Endothelial cell of umbilical vein (primary cell): ENCODE data around the gene ZNF280C. TPM values are rescaled to one million over a fixed set of nuclear protein-coding genes. Genes with fewer than 3 reads are reported as not detected.

Experiments
- BruUV-seq: library from RNA; stranded (reverse); fragments of 400-500 nt; replicated peaks from 2 replicates; lab custom pipeline; 2021; lab: Mats Ljungman, UMichigan
- CTCF ChIA-PET: fragments of 300-600, 350-600 bp; sonication (Branson Sonifier 250); formaldehyde crosslinking; loops from one replicate; lab custom pipeline; 2021; ENCODE audit warnings: antibody characterized with exemption, inconsistent platforms; lab: Charles Lee
- POLR2A ChIA-PET: fragments of 300-600, 350-600 bp; sonication (Branson Sonifier 250); formaldehyde crosslinking; loops from one replicate; lab custom pipeline; 2021; ENCODE audit warnings: antibody characterized with exemption, inconsistent platforms; lab: Charles Lee
- DNase-seq: peaks from one replicate; pipeline ENCODE4 v3.0.0-alpha.2; 2011; ENCODE audit warnings: low read depth, low spot score
- FAIRE-seq: peaks from 2 replicates; lab custom pipeline; 2011; peaks lifted over from hg19 to GRCh38; lab: Jason Lieb, UNC
- H2AFZ ChIP-seq: 2 replicates; pipeline ENCODE4 v1.6.0; 2012; ENCODE audit warnings: low read depth, low read length, control low read depth, inconsistent platforms
- H3K27ac ChIP-seq: 2 replicates; pipeline ENCODE4 v1.5.1; 2011; ENCODE audit warnings: low read depth, mild to moderate bottlenecking, control low read depth, low read length, moderate library complexity; ENCODE audit not compliant: insufficient read depth
- H3K27me3 ChIP-seq, 2 experiments: 2 replicates each; pipeline versions ENCODE4 v1.6.0 to v1.6.1; 2011; ENCODE audit warnings: low read length in 2 of 2, mixed read lengths in 1 of 2; ENCODE audit not compliant: control insufficient read depth in 2 of 2, insufficient read depth in 2 of 2
- H3K36me3 ChIP-seq, 2 experiments: 2 replicates in 1 of 2; 3 replicates in 1 of 2; pipeline ENCODE4 v1.5.1; 2011; ENCODE audit warnings: low read length in 2 of 2, mild to moderate bottlenecking in 1 of 2, moderate library complexity in 1 of 2; ENCODE audit not compliant: control insufficient read depth in 2 of 2, insufficient read depth in 2 of 2; ENCODE audit errors: extremely low read depth in 1 of 2
- H3K4me1 ChIP-seq: 3 replicates; pipeline ENCODE4 v1.5.1; 2011; ENCODE audit warnings: mild to moderate bottlenecking, low read length; ENCODE audit not compliant: control insufficient read depth, insufficient read depth; ENCODE audit errors: extremely low read depth
- H3K4me2 ChIP-seq: 2 replicates; pipeline ENCODE4 v1.6.1; 2011; ENCODE audit warnings: low read length, control low read depth, mixed read lengths; ENCODE audit not compliant: insufficient read depth
- H3K4me3 ChIP-seq, 3 experiments: fragments of 200-600 bp in 1 of 3; sonication (generic), shearing (Covaris generic) in 1 of 3; replicated peaks in 1 of 3; 2 replicates each; pipeline ENCODE4 v1.5.1; 2011 to 2016; ENCODE audit warnings: control low read depth in 3 of 3, low read length in 3 of 3, mild to moderate bottlenecking in 2 of 3, inconsistent platforms in 1 of 3, low read depth in 1 of 3, moderate library complexity in 1 of 3; ENCODE audit not compliant: insufficient read depth in 1 of 3
- H3K79me2 ChIP-seq: 2 replicates; pipeline ENCODE4 v1.6.0; 2012; ENCODE audit warnings: low read length, inconsistent platforms; ENCODE audit not compliant: control insufficient read depth, insufficient read depth
- H3K9ac ChIP-seq: replicated peaks from 2 replicates; pipeline ENCODE3; 2011; ENCODE audit warnings: low read length, control low read depth; ENCODE audit not compliant: insufficient read depth; ENCODE audit errors: extremely low read depth
- H3K9me1 ChIP-seq: replicated peaks from 3 replicates; pipeline ENCODE4 v1.6.0; 2011; ENCODE audit warnings: mild to moderate bottlenecking, low read length; ENCODE audit not compliant: control insufficient read depth, insufficient read depth; ENCODE audit errors: extremely low read depth
- H3K9me3 ChIP-seq: replicated peaks from 2 replicates; pipeline ENCODE4 v1.5.1; 2012; ENCODE audit warnings: low read length, inconsistent platforms; ENCODE audit not compliant: control insufficient read depth, insufficient read depth
- H4K20me1 ChIP-seq: replicated peaks from 2 replicates; pipeline ENCODE3; 2011; ENCODE audit warnings: mild to moderate bottlenecking, low read length; ENCODE audit not compliant: control insufficient read depth, insufficient read depth; ENCODE audit errors: extremely low read depth
- CTCF ChIP-seq, 2 donors: IDR thresholded peaks; 1 replicate in 1 of 2; 2 replicates in 1 of 2; pipeline ENCODE4 v1.5.1; 2011; ENCODE audit warnings: low read length in 2 of 2, mild to moderate bottlenecking in 2 of 2, moderate library complexity in 2 of 2, control low read depth in 1 of 2, inconsistent platforms in 1 of 2, low read depth in 1 of 2; ENCODE audit not compliant: insufficient read depth in 1 of 2; ENCODE audit errors: extremely low read depth in 1 of 2
- EZH2 ChIP-seq: IDR thresholded peaks from 2 replicates; pipeline ENCODE4 v1.6.1; 2012; ENCODE audit warnings: borderline replicate concordance, low read depth, mild to moderate bottlenecking, moderate library complexity, low read length, inconsistent platforms; ENCODE audit not compliant: severe bottlenecking
- FOS ChIP-seq: IDR thresholded peaks from 2 replicates; pipeline ENCODE4 v1.6.1; 2011; ENCODE audit warnings: mild to moderate bottlenecking, low read length, moderate library complexity, borderline replicate concordance; ENCODE audit not compliant: insufficient read depth
- GATA2 ChIP-seq: IDR thresholded peaks from 2 replicates; pipeline ENCODE4 v1.7.0; 2011; ENCODE audit warnings: low read depth, mild to moderate bottlenecking, moderate library complexity, mixed read lengths, low read length; ENCODE audit not compliant: insufficient read length, insufficient read depth
- JUN ChIP-seq: IDR thresholded peaks from 2 replicates; pipeline ENCODE4 v1.6.1; 2011; ENCODE audit warnings: borderline replicate concordance, low read depth; ENCODE audit not compliant: insufficient read length, insufficient read depth
- MAX ChIP-seq: IDR thresholded peaks from 2 replicates; pipeline ENCODE4 v1.6.1; 2011; ENCODE audit not compliant: insufficient read depth, insufficient read length
- MYC ChIP-seq: IDR thresholded peaks from one replicate; pipeline ENCODE4 v1.6.1; 2011; ENCODE audit warnings: mild to moderate bottlenecking, low read depth, low read length
- POLR2A ChIP-seq: IDR thresholded peaks from 2 replicates; pipeline ENCODE4 v1.6.1; 2012; ENCODE audit warnings: low read depth, mild to moderate bottlenecking, control low read depth, low read length
- POLR2AphosphoS5 ChIP-seq: IDR thresholded peaks from 2 replicates; pipeline ENCODE4 v1.6.1; 2012; ENCODE audit warnings: low read depth, mild to moderate bottlenecking, control low read depth, low read length, moderate library complexity; ENCODE audit not compliant: insufficient read depth
- dilution Hi-C: fragments of 300-500 bp; cut with MboI; formaldehyde crosslinking; loops from one replicate; pipeline ENCODE4 v1.15.0; 2019; ENCODE audit warnings: low sequenced_read_pairs; ENCODE audit not compliant: extremely low pct_ligation_motif_present
- intact Hi-C: fragments of 100-400 bp; cut with micrococcal nuclease; formaldehyde crosslinking; loops from one replicate; pipeline ENCODE4 v1.10.0; 2022
- polyA plus RNA-seq, 4 experiments: library from polyadenylated mRNA; depleted of rRNA in 3 of 4; stranded (reverse) in 3 of 4; unstranded in 1 of 4; fragments of >200 nt; gene quantifications; 2 replicates each; pipeline versions ENCODE4 v1.2.1 to v1.2.3, GENCODE V29; 2011 to 2012; ENCODE audit warnings: missing spikeins in 1 of 4
- total RNA-seq: library from RNA; stranded (reverse); gene quantifications from 2 replicates; pipeline ENCODE4 v1.2.3, GENCODE V29; 2021

The ZNF280C gene
- total and polyA plus RNA-seq, 2 donors (not counting 3 experiments of a cell fraction or from before 2014, with no cell fraction given): 3.2 to 7.7 TPM

- ChIA-PET POLR2A (no interaction called here), CTCF (interaction anchor here (0.6 to 2.5 kb wide), 2 partner anchors 92 to 111 kb away, joined by 3 to 8 read pairs; no protein-coding TSS in a partner anchor)
- no peak for DNase-seq
- no peak within 1 kb of the TSS for H3K27ac ChIP-seq
- H3K9me3 ChIP-seq: no peaks in the 10 kb centered on the region
- intact Hi-C loops: loop anchor here (2.0 kb wide), 1 partner anchor 61 kb away; the partner anchor contains the start of gene ELF4
- H3K4me2 ChIP-seq: peak within 1 kb of the TSS; percentile 57
- peak; percentile 42 for FAIRE-seq
- H3K9me1 ChIP-seq: no peaks in the 10 kb centered on the region
- H3K9ac ChIP-seq: no peak within 1 kb of the TSS
- no peaks in the 10 kb centered on the region for H3K27me3 ChIP-seq
- TF ChIP-seq POLR2A: no peak
- no peak for TF ChIP-seq CTCF (IDR thresholded peaks at IDR 0.05; ENCODE audit: extremely low read depth in 1 of 2, insufficient read depth in 1 of 2, low read depth in 1 of 2, low read length in 2 of 2)
- TF ChIP-seq JUN: no peak
- no peak for TF ChIP-seq GATA2
- no peak for TF ChIP-seq MYC
- no peak for TF ChIP-seq MAX
- no peak for TF ChIP-seq EZH2
- no peak for TF ChIP-seq FOS
- TF ChIP-seq POLR2AphosphoS5: no peak
- no peaks in the 10 kb centered on the region for H3K36me3 ChIP-seq
- peak within 1 kb of the TSS; percentile 32 for H2AFZ ChIP-seq
- H3K4me1 ChIP-seq: peaks cover 33% of the 10 kb centered on the region
- peak within 1 kb of the TSS; percentile 30 to 53 (median 48) for H3K4me3 ChIP-seq
- no peaks in the 10 kb centered on the region for H4K20me1 ChIP-seq
- no TSS peak for BruUV-seq
- dilution Hi-C loops: no loop called here
- H3K79me2 ChIP-seq: no peaks in the 10 kb centered on the region
Observed at GRCh38 chrX:130171446-130172126, 97.1 kb downstream of the ZNF280C start, which contains the start of gene RAB33A. TSS of gene RAB33A (plus strand) at chrX:130171962. CDS start at chrX:130172063, 101 bp downstream.
